RCC 7860 (cell line): ENCODE measurements around the gene FAM83D.

ENCODE experiments used
- DNase-seq: peaks from one replicate; pipeline ENCODE4 v3.0.0-alpha.2; 2015; ENCODE audit warnings: low spot score
- FAIRE-seq: peaks from 2 replicates; lab custom pipeline; 2012; peaks lifted over from hg19 to GRCh38; lab: Jason Lieb, UNC

The FAM83D gene

DNA sequence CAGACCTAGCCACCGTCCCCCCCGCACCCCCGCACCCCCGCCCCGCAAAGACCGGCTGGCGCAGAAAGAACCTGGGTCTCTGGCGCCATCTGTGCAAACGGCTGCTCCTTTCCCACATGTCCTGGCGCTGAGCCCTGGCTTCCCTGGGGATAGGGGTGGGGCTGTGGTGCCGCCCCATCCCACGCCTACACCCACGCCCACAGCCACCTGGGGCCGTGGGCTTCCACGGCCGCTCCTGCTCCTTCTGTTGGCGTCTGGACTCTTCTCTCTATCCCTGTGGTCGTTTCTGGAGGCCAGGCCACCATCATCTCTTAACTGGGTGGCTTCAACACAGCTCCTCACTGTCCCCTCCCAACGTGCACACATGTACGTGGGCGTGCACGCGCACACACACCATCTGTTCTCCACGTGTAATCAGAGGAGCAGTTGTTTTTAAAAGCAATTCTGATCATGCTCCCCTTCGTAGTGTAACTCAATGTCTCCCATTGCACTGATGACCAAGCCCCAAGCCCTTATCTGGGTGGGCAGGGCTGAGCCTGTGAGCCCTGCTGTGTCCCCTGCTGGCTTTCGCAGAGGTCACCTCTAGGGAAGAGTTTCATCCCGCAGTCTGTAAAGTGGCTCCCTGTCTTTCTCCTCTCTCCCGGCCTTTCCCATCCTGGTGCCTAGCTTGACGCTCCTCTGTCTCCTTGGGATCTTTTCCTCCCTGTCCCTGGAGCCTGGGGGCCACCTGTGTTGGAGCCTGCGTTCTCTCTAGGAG lies 31.9 kb upstream of the FAM83D start:
- FAIRE-seq (no peak), DNase-seq (no peak)

DNA sequence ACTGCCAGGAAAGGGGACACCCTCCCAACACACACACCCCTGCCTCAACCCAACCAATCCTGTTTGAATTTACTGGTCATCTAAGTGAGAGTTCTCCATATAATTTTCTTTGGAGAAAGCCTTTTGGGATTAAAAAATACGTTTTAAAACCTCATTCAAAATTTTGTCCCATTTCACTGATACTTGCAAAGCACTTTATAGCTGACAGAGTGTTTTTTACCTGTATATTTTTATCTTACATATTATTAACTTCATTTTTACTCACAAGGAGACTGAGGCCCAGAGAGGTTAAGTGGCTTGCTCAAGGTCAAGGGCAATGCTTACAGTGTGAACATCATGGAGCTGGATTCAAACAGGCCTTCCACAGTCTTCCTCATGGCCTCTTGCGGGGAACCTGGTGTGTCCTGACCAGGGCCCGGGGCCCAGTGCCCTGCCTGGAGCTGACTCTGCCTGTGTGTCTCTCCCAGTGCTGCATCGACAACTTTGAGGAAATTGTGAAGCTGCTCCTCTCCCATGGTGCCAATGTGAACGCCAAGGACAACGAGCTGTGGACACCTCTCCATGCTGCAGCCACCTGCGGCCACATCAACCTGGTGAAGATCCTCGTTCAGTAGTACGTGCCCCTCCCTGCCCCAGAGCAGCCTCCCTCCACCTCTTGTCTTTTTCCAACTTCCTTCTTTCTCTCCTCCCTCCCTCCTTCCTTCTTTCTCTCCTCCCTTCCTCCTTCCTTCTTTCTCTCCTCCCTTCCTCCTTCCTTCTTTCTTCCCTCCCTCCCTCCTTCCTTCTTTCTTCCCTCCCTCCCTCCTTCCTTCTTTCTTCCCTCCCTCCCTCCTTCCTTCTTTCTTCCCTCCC lies 30.9 kb upstream of the FAM83D start:
- DNase-seq (no peak), FAIRE-seq (no peak)

- FAIRE-seq (no peak), DNase-seq (no peak)
Measured at GRCh38 chr20:38896009-38896594, 30.1 kb upstream of the FAM83D start.

- DNase-seq, result no peak
- no peak for FAIRE-seq
Measured at GRCh38 chr20:38897267-38897666, 28.9 kb upstream of the FAM83D start.

DNA sequence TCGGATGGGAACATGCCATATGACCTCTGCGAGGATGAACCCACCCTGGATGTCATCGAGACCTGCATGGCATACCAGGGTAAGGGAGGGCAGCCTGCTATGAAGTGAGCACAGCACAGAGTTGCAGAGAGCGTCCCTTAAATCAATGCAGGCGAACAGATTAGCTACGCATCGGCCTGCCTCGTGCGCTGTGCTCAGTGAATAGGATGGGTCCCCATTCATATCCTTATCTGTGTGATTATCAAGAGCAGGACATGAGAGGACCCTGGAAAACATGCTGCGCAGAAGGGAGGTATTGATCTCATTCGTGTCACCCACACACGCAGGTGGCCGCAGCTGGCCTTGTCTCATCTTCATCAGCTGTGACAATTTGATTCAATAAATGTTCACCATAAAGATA lies 25.6 kb upstream of the FAM83D start:
- FAIRE-seq, result no peak

DNA sequence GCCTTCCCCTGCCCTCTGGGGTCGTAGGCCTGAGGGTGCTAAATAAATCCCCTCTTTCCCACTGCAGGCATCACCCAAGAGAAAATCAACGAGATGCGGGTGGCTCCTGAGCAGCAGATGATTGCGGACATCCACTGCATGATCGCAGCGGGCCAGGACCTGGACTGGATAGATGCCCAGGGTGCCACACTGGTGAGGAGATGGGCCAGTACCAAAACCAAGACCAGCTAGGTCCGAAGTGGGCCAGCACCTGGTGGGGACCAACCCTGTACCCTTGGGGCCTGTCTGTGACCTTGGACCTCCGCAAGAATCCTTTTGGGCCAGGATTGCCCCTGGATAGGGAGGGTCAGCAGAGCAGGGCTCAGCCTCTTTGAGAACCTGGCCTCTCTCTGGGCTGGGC lies 23.6 kb upstream of the FAM83D start:
- no peak for DNase-seq
- no peak for FAIRE-seq

More for the DNA sequence above, 25.6 kb upstream of the FAM83D start:
- no peak for DNase-seq

DNA sequence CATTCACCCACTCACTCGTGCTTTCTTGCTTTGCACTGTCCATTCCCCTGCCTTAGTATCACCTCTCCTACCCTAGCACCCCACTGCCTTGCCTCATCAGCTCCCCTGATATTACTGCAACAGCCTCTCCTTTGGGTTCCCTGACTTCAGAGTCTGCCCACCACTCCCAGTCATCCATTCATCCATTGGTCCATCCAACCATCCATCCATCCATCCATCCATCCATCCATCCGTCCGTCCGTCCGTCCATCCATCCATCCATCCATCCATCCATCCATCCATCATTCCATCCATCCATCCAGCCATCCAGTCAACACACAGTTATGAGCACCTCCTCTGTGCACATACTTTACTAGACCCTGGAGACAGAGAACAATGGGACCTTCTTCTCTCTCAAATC lies 22.9 kb upstream of the FAM83D start:
- FAIRE-seq (no peak), DNase-seq (no peak)

DNA sequence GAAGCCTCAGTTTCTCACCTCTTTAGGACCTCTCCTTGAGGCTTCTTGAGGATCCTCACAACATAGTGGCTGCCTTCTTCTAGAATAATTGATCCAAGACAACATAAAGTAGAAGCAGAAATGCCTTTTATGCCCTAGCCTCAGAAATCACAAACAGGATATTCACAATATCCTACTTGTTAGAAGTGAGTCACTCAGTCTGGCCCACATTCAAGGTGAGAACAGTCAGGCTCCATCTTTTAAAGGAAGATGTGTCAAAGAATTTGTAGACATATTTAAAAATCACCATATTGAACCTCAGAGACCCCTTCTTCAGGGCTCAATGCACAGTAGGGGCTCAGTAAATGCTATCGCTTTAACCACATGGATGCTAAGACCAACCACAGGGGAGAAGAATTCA lies 20.8 kb upstream of the FAM83D start:
- DNase-seq (no peak), FAIRE-seq (no peak)

DNA sequence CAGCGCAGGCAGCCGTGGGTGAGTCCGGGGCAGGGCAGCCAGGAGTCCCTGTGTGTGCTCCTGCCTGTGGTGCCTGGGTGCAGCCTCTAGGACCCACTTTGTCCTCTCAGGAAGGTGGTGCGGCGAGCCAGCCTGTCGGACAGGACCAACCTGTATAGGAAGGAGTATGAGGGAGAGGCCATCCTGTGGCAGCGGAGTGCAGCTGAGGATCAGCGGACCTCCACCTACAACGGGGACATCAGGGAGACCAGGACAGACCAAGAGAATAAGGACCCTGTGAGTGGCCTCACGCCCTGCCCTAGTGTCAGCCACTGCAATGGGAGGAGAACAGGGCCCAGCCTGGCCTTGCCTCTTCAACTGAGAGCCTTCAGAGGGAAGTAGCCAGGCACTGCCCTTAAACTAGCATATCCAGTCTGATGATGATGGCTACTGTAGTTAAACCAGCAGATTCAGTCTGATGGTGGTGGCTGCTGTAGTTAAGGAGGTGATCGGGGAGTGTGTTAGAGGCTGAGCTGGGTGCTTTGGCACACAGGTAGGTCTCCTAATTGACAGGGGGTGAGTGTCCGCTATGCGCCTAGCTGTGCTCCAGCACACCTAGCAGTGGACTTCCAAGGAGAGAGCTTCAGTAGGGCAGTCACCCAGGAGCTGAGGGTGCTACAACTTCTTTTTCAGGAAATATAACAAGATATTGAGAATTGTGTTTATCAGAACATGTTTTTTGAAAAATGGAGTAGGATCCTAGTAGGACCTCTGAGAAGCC lies 18.1 kb upstream of the FAM83D start:
- no peak for FAIRE-seq

DNA sequence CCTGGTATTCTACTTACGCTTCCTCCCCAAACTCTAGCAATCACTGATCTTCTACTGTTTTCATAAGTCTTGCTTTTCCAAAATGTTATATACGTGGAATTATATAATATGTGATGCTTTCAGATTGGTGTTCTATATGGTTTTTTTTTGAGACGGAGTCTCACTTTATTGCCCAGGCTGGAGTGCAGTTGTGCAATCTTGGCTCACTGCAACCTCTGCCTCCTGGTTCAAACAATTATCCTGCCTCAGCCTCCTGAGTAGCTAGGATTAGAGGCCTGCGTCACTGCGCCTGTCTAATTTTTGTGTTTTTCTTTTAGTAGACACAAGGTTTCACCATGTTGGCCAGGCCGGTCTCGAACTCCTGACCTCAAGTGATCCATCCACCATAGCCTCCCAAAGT lies 10.9 kb upstream of the FAM83D start:
- no peak for FAIRE-seq

More for the DNA sequence above, 18.1 kb upstream of the FAM83D start:
- DNase-seq, result no peak

DNA sequence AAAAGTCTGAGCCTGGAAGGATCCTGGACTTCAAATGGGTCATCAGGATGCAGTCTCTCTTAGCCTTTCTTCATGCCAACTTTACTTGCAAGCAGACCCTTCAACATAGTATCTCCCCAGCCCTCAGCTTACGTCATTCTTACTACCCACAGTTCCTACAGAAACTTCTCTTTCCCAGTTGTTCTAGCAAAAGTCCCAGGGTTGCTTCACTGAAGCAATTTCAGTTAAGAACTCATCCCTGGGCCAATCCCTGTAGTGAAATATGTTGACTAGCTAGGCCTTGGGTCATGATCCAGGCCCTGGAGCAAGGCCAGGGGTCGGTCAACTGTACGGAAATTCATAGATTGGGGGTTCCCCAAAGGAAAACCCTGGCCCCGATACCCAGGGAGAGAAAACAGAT lies 8.6 kb upstream of the FAM83D start:
- FAIRE-seq, result no peak
- DNase-seq, result no peak

More for the DNA sequence above, 10.9 kb upstream of the FAM83D start:
- no peak for DNase-seq

DNA sequence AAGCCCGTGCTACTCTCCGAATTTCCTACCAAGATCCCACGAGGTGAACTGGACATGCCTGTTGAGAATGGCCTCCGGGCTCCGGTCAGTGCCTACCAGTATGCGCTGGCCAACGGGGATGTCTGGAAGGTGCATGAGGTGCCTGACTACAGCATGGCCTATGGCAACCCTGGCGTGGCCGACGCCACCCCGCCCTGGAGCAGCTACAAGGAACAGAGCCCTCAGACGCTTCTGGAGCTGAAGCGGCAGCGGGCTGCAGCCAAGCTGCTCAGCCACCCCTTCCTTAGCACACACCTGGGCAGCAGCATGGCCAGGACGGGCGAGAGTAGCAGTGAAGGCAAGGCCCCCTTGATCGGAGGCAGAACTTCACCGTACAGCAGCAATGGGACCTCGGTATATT lies 8.0 kb upstream of the FAM83D start:
- DNase-seq, result no peak

DNA sequence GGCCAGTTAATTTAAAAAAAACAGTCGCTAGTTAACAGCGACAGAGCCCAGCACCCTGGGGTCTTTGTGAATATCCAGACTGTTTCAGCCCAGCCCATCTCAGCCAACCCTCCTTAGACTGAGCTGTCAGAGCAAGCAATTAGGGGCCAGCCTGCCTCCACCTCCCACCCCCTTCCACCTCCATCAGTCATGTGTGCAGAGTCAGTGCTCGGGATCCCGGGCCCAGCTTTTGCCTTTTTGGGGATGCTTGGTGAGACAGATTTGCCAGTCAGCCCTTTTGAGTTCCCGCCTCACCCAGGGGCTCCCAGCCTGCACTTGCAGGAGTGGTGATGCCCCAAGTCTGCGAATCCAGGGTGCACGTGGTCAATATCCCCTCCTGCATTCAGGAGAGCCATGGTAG lies 6.5 kb upstream of the FAM83D start:
- FAIRE-seq (no peak), DNase-seq (no peak)

More for the DNA sequence above, 8.0 kb upstream of the FAM83D start:
- FAIRE-seq, result no peak

GRCh38 chr20:38920411-38920810 lies 5.8 kb upstream of the FAM83D start:
- DNase-seq (no peak), FAIRE-seq (no peak)

DNA sequence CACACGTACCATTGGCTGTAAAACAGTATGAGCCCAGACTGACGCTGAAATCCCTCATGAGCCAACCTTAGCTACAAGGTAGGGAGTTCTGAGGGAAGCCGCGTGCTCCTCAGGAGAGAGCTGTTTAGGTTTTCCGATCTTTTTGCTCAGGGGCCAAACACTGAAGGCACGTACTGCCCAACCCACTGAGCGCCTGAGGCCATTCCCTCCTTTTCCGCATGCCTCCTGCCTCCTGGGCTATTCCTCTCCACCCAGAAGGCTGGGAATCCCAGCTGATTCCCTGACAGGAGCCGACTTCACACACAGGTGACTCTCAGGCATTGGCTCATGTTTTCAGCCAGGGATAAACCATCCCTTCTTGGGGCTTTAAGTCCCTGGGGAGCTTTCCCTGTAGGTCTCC lies 5.4 kb upstream of the FAM83D start:
- FAIRE-seq, result no peak
- no peak for DNase-seq

DNA sequence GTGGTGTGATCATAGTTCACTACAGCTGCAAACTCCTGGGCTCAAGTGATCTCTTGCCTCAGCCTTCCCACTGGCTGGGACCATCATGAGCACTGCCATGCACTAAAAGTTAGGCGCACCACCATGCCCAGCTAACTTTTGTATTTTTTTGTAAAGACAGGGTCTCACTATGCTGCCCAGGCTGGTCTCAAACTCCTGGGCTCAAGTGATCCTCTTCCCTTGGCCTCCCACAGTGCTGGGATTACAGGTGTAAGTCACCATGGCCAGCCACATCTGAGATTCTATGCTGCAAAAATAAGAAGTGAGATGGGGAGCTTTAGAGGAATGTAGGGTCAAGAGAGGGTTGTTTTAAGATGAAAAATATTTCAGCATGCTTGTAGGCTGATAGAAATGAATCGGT lies 1.5 kb upstream of the FAM83D start:
- FAIRE-seq (no peak), DNase-seq (no peak)

DNA sequence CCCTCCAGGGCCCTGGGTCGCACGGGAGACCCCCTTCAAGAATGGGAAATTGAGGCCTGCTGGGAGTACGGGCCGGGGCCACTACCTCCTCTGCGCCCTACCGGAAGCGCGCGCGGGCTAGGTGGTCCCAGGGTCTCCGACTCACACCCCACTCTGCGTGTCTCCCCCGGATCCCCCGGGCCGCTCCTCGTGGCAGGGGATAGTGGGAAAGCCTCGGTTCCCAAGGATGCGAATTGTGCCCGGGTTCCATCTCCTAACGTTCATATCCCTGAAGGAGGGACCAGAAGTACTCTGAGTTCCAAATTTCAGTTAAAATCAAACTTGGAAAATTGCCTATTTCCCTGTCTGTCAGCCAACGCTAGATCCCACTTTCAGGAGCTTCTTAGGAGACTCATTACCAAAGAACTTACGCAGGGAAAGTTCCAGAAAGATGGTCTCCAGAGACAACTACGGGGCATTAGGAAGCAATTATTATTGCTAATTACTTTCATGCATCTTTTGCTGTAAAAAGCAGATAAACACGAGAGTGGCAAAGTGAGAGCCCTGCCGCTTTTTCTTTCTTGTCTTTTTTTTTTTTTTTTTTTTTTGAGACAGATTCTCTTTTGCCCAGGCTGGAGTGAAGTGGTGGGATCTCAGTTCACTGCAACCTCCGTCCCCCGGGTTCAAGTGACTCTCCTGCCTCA lies 858 bp downstream of the FAM83D start:
- DNase-seq (no peak), FAIRE-seq (no peak)

GRCh38 chr20:38927902-38928578 lies 1.8 kb downstream of the FAM83D start:
- DNase-seq (no peak), FAIRE-seq (no peak)

DNA sequence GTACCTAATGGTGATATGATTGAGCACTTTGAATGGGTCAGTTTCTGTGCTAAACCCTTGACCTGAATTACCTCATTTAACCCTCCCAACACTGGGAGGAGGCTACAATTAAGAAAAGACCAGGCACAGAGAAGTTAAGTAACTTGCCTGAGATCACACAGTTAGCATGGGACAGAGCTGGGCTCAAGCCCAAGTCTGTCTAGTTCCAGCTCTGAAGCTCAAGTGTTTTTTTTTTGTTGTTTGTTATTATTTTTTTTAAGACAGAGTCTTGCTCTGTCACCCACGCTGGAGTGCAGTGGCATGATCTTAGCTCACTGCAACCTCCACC lies 4.0 kb downstream of the FAM83D start:
- DNase-seq, result no peak
- FAIRE-seq, result no peak

GRCh38 chr20:38931984-38932383 lies 5.8 kb downstream of the FAM83D start:
- FAIRE-seq, result no peak
- no peak for DNase-seq
